HL-60 (cell line): ENCODE results near the gene BCAT1.
"Not testable (repeated sequence)": the region's sequence is repeated elsewhere in the genome, so short reads cannot be mapped to it uniquely, and the experiment has no call there.

Experiments used
- DNase-seq, 2 experiments: peaks; one replicate each; pipeline ENCODE4 v3.0.0-alpha.2; 2010 to 2020; ENCODE audit warnings: low read depth in 1 of 2, low spot score in 1 of 2
- H3K27ac ChIP-seq: fragments of 250-450 bp; sonication (Bioruptor Pico); replicated peaks from 2 replicates; pipeline ENCODE4 v1.5.1; 2020; ENCODE audit warnings: mild to moderate bottlenecking, moderate library complexity
- H3K27me3 ChIP-seq: fragments of 250-450 bp; sonication (Bioruptor Pico); 2 replicates; pipeline ENCODE4 v1.5.1; 2021; ENCODE audit warnings: mild to moderate bottlenecking, moderate library complexity; ENCODE audit not compliant: insufficient read depth, poor library complexity, severe bottlenecking
- H3K4me3 ChIP-seq: replicated peaks from 2 replicates; pipeline ENCODE4 v1.5.1; 2011; ENCODE audit warnings: mild to moderate bottlenecking, control low read depth, low read length; ENCODE audit not compliant: insufficient read depth
- CTCF ChIP-seq: IDR thresholded peaks from one replicate; pipeline ENCODE4 v1.5.1; 2011; ENCODE audit warnings: low read length, control low read depth, inconsistent platforms; ENCODE audit not compliant: insufficient read depth
- GABPA ChIP-seq: IDR thresholded peaks from 2 replicates; pipeline ENCODE4 v1.6.1; 2012; ENCODE audit warnings: low read depth
- POLR2AphosphoS5 ChIP-seq: IDR thresholded peaks from 2 replicates; pipeline ENCODE4 v1.6.1; 2012; ENCODE audit warnings: low read depth
- SPI1 ChIP-seq: IDR thresholded peaks from 2 replicates; pipeline ENCODE4 v1.6.1; 2012; ENCODE audit warnings: low read depth, mild to moderate bottlenecking, borderline replicate concordance
- TF ChIP-seq, protein P1 (sequence below): IDR thresholded peaks from 2 replicates; pipeline ENCODE4 v1.6.1; 2012; ENCODE audit warnings: low read depth; ENCODE audit not compliant: insufficient replicate concordance

The BCAT1 gene

DNA sequence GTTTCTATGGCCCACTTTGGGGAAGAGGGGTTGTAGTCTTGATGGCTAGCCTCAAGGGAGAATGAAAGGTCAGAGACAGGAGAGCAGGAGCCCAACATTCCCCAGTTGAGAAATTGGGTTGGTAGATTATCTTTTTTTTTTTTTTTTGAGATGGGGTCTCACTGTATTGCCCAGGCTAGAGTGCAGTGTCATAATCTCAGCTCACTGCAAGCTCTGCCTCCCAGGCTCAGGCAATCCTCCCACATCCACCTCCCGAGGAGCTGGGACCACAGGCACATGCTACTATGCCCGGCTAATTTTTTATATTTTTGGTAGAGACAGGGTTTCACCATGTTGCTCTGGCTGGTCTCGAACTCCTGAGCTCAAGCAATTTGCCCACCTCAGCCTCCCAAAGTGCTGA is 34.9 kb downstream of the BCAT1 start:
- H3K27me3 ChIP-seq, result no peaks in the 10 kb centered on the region
- no peak for DNase-seq
- H3K27ac ChIP-seq, result no peak overlapping the region
- TF ChIP-seq POLR2AphosphoS5, result no peak
- TF ChIP-seq CTCF, result no peak
- TF ChIP-seq SPI1, result no peak
- TF ChIP-seq, protein P1, sequence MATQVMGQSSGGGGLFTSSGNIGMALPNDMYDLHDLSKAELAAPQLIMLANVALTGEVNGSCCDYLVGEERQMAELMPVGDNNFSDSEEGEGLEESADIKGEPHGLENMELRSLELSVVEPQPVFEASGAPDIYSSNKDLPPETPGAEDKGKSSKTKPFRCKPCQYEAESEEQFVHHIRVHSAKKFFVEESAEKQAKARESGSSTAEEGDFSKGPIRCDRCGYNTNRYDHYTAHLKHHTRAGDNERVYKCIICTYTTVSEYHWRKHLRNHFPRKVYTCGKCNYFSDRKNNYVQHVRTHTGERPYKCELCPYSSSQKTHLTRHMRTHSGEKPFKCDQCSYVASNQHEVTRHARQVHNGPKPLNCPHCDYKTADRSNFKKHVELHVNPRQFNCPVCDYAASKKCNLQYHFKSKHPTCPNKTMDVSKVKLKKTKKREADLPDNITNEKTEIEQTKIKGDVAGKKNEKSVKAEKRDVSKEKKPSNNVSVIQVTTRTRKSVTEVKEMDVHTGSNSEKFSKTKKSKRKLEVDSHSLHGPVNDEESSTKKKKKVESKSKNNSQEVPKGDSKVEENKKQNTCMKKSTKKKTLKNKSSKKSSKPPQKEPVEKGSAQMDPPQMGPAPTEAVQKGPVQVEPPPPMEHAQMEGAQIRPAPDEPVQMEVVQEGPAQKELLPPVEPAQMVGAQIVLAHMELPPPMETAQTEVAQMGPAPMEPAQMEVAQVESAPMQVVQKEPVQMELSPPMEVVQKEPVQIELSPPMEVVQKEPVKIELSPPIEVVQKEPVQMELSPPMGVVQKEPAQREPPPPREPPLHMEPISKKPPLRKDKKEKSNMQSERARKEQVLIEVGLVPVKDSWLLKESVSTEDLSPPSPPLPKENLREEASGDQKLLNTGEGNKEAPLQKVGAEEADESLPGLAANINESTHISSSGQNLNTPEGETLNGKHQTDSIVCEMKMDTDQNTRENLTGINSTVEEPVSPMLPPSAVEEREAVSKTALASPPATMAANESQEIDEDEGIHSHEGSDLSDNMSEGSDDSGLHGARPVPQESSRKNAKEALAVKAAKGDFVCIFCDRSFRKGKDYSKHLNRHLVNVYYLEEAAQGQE, result no peak
- TF ChIP-seq GABPA, result no peak
- no peak overlapping the region for H3K4me3 ChIP-seq

DNA sequence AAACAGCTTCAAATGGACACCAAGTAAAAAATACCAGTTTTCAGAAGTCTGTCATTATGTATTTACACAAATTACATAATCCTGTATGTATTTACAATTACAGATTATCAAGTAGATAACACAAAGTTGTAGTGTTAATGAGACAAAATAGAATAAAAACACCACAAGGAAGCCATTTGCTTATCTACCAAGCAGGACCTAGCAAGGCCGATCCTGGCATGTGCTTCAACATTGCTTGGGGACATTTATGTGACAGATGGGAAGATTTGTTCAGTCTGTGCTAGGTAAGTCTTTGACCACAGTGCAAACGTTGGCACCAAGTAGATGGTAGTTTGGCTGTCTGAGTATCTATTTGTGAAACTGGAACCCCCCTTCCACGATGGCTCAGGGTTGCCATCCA is 35.8 kb downstream of the BCAT1 start:
- no peak for DNase-seq
- Histone ChIP-seq H3K4me3 (no peak overlapping the region), H3K27ac (no peak overlapping the region), H3K27me3 (no peaks in the 10 kb centered on the region)
- TF ChIP-seq, protein P1, result no peak
- no peak for TF ChIP-seq SPI1
- TF ChIP-seq CTCF, result no peak

DNA sequence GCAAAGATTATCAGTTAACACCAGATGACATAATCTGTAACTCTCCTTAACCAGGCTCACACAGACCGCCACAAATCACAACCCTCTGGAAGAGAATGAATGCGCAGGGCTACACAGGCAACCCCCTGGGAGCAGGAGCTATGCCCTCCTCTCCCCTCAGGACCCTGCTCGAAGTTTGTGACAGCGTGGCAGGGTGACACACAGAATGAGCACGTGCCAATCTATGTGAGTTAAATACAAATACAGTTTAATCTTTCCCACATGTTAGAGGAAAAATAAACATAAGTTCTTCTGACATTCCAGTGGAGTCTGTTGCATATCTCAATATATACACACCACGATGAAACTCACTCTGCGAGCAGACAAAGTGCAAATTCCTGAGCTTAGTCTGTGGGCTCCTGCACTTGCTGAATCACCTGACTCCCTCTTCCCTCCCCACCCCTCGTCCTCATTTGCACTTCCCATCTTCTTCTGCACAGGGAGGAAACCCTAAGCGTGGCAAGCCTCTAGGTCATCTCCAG is 37.6 kb downstream of the BCAT1 start:
- DNase-seq, result no peak
- TF ChIP-seq SPI1 (peak; percentile 21; the same call in 1 of the 2 replicates), CTCF (no peak), GABPA (no peak)
- TF ChIP-seq, protein P1, result no peak
- H3K27me3 ChIP-seq, result no peaks in the 10 kb centered on the region
- H3K27ac ChIP-seq, result no peak overlapping the region
- H3K4me3 ChIP-seq, result no peak overlapping the region

DNA sequence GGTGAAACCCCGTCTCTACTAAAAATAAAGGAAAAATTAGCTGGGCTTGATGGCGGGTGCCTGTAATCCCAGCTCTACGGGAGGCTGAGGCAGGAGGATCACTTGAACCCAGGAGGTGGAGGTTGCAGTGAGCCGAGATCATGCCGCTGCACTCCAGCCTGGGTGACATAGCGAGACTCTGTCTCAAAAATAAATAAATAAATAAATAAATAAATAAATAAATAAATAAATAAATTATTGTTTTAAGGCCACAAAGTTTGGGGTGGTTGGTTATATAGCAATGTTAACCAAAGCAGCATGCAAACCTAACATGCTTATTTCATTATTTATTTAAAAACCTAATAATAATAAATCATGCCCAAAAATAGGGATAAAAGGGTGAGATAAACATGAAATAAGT is 38.7 kb downstream of the BCAT1 start:
- H3K27me3 ChIP-seq, H3K27ac ChIP-seq, H3K4me3 ChIP-seq, DNase-seq: not testable (repeated sequence)
